Endothelial cell of umbilical vein (primary cell): ENCODE results near the gene GCH1. TPM values are rescaled to one million over a fixed set of nuclear protein-coding genes. Genes with fewer than 3 reads are reported as not detected.

ENCODE experiments used
- BruUV-seq: library from RNA; stranded (reverse); fragments of 400-500 nt; replicated peaks from 2 replicates; lab custom pipeline; 2021; lab: Mats Ljungman, UMichigan
- CTCF ChIA-PET: fragments of 300-600, 350-600 bp; sonication (Branson Sonifier 250); formaldehyde crosslinking; loops from one replicate; lab custom pipeline; 2021; ENCODE audit warnings: antibody characterized with exemption, inconsistent platforms; lab: Charles Lee
- POLR2A ChIA-PET: fragments of 300-600, 350-600 bp; sonication (Branson Sonifier 250); formaldehyde crosslinking; loops from one replicate; lab custom pipeline; 2021; ENCODE audit warnings: antibody characterized with exemption, inconsistent platforms; lab: Charles Lee
- DNase-seq: peaks from one replicate; pipeline ENCODE4 v3.0.0-alpha.2; 2011; ENCODE audit warnings: low read depth, low spot score
- FAIRE-seq: peaks from 2 replicates; lab custom pipeline; 2011; peaks lifted over from hg19 to GRCh38; lab: Jason Lieb, UNC
- H2AFZ ChIP-seq: 2 replicates; pipeline ENCODE4 v1.6.0; 2012; ENCODE audit warnings: low read depth, low read length, control low read depth, inconsistent platforms
- H3K27ac ChIP-seq: 2 replicates; pipeline ENCODE4 v1.5.1; 2011; ENCODE audit warnings: low read depth, mild to moderate bottlenecking, control low read depth, low read length, moderate library complexity; ENCODE audit not compliant: insufficient read depth
- H3K27me3 ChIP-seq, 2 experiments: 2 replicates each; pipeline versions ENCODE4 v1.6.0 to v1.6.1; 2011; ENCODE audit warnings: low read length in 2 of 2, mixed read lengths in 1 of 2; ENCODE audit not compliant: control insufficient read depth in 2 of 2, insufficient read depth in 2 of 2
- H3K36me3 ChIP-seq, 2 experiments: 2 replicates in 1 of 2; 3 replicates in 1 of 2; pipeline ENCODE4 v1.5.1; 2011; ENCODE audit warnings: low read length in 2 of 2, mild to moderate bottlenecking in 1 of 2, moderate library complexity in 1 of 2; ENCODE audit not compliant: control insufficient read depth in 2 of 2, insufficient read depth in 2 of 2; ENCODE audit errors: extremely low read depth in 1 of 2
- H3K4me1 ChIP-seq: 3 replicates; pipeline ENCODE4 v1.5.1; 2011; ENCODE audit warnings: mild to moderate bottlenecking, low read length; ENCODE audit not compliant: control insufficient read depth, insufficient read depth; ENCODE audit errors: extremely low read depth
- H3K4me2 ChIP-seq: 2 replicates; pipeline ENCODE4 v1.6.1; 2011; ENCODE audit warnings: low read length, control low read depth, mixed read lengths; ENCODE audit not compliant: insufficient read depth
- H3K4me3 ChIP-seq, 3 experiments: fragments of 200-600 bp in 1 of 3; sonication (generic), shearing (Covaris generic) in 1 of 3; replicated peaks in 1 of 3; 2 replicates each; pipeline ENCODE4 v1.5.1; 2011 to 2016; ENCODE audit warnings: control low read depth in 3 of 3, low read length in 3 of 3, mild to moderate bottlenecking in 2 of 3, inconsistent platforms in 1 of 3, low read depth in 1 of 3, moderate library complexity in 1 of 3; ENCODE audit not compliant: insufficient read depth in 1 of 3
- H3K79me2 ChIP-seq: 2 replicates; pipeline ENCODE4 v1.6.0; 2012; ENCODE audit warnings: low read length, inconsistent platforms; ENCODE audit not compliant: control insufficient read depth, insufficient read depth
- H3K9ac ChIP-seq: replicated peaks from 2 replicates; pipeline ENCODE3; 2011; ENCODE audit warnings: low read length, control low read depth; ENCODE audit not compliant: insufficient read depth; ENCODE audit errors: extremely low read depth
- H3K9me1 ChIP-seq: replicated peaks from 3 replicates; pipeline ENCODE4 v1.6.0; 2011; ENCODE audit warnings: mild to moderate bottlenecking, low read length; ENCODE audit not compliant: control insufficient read depth, insufficient read depth; ENCODE audit errors: extremely low read depth
- H3K9me3 ChIP-seq: replicated peaks from 2 replicates; pipeline ENCODE4 v1.5.1; 2012; ENCODE audit warnings: low read length, inconsistent platforms; ENCODE audit not compliant: control insufficient read depth, insufficient read depth
- H4K20me1 ChIP-seq: replicated peaks from 2 replicates; pipeline ENCODE3; 2011; ENCODE audit warnings: mild to moderate bottlenecking, low read length; ENCODE audit not compliant: control insufficient read depth, insufficient read depth; ENCODE audit errors: extremely low read depth
- EZH2 ChIP-seq: IDR thresholded peaks from 2 replicates; pipeline ENCODE4 v1.6.1; 2012; ENCODE audit warnings: borderline replicate concordance, low read depth, mild to moderate bottlenecking, moderate library complexity, low read length, inconsistent platforms; ENCODE audit not compliant: severe bottlenecking
- FOS ChIP-seq: IDR thresholded peaks from 2 replicates; pipeline ENCODE4 v1.6.1; 2011; ENCODE audit warnings: mild to moderate bottlenecking, low read length, moderate library complexity, borderline replicate concordance; ENCODE audit not compliant: insufficient read depth
- GATA2 ChIP-seq: IDR thresholded peaks from 2 replicates; pipeline ENCODE4 v1.7.0; 2011; ENCODE audit warnings: low read depth, mild to moderate bottlenecking, moderate library complexity, mixed read lengths, low read length; ENCODE audit not compliant: insufficient read length, insufficient read depth
- MYC ChIP-seq: IDR thresholded peaks from one replicate; pipeline ENCODE4 v1.6.1; 2011; ENCODE audit warnings: mild to moderate bottlenecking, low read depth, low read length
- POLR2AphosphoS5 ChIP-seq: IDR thresholded peaks from 2 replicates; pipeline ENCODE4 v1.6.1; 2012; ENCODE audit warnings: low read depth, mild to moderate bottlenecking, control low read depth, low read length, moderate library complexity; ENCODE audit not compliant: insufficient read depth
- dilution Hi-C: fragments of 300-500 bp; cut with MboI; formaldehyde crosslinking; loops from one replicate; pipeline ENCODE4 v1.15.0; 2019; ENCODE audit warnings: low sequenced_read_pairs; ENCODE audit not compliant: extremely low pct_ligation_motif_present
- intact Hi-C: fragments of 100-400 bp; cut with micrococcal nuclease; formaldehyde crosslinking; loops from one replicate; pipeline ENCODE4 v1.10.0; 2022
- polyA plus RNA-seq, 4 experiments: library from polyadenylated mRNA; depleted of rRNA in 3 of 4; stranded (reverse) in 3 of 4; unstranded in 1 of 4; fragments of >200 nt; gene quantifications; 2 replicates each; pipeline versions ENCODE4 v1.2.1 to v1.2.3, GENCODE V29; 2011 to 2012; ENCODE audit warnings: missing spikeins in 1 of 4
- total RNA-seq: library from RNA; stranded (reverse); gene quantifications from 2 replicates; pipeline ENCODE4 v1.2.3, GENCODE V29; 2021
- TF ChIP-seq, protein P1 (sequence below), 2 donors: IDR thresholded peaks; 1 replicate in 1 of 2; 2 replicates in 1 of 2; pipeline ENCODE4 v1.5.1; 2011; ENCODE audit warnings: low read length in 2 of 2, mild to moderate bottlenecking in 2 of 2, moderate library complexity in 2 of 2, control low read depth in 1 of 2, inconsistent platforms in 1 of 2, low read depth in 1 of 2; ENCODE audit not compliant: insufficient read depth in 1 of 2; ENCODE audit errors: extremely low read depth in 1 of 2

Gene GCH1
- total and polyA plus RNA-seq, 2 donors (not counting 3 experiments of a cell fraction or from before 2014, with no cell fraction given) = 3.6 to 4.6 TPM

- no peak overlapping the region for H3K4me3 ChIP-seq
- H3K36me3 ChIP-seq = no peaks in the 10 kb centered on the region
- H2AFZ ChIP-seq = no peak overlapping the region
- DNase-seq = no peak
- H3K9ac ChIP-seq = no peak overlapping the region
- no peak overlapping the region for H3K4me2 ChIP-seq
- no TSS peak for BruUV-seq
- no peaks in the 10 kb centered on the region for H4K20me1 ChIP-seq
- ChIA-PET CTCF (no interaction called here), POLR2A (no interaction called here)
- H3K79me2 ChIP-seq = no peaks in the 10 kb centered on the region
- dilution Hi-C loops = no loop called here
- H3K9me3 ChIP-seq = no peaks in the 10 kb centered on the region
- no peaks in the 10 kb centered on the region for H3K4me1 ChIP-seq
- no peak overlapping the region for H3K27ac ChIP-seq
- intact Hi-C loops = no loop called here
- TF ChIP-seq GATA2 (no peak), POLR2AphosphoS5 (no peak), EZH2 (no peak), MYC (no peak), FOS (no peak)
- TF ChIP-seq, protein P1, sequence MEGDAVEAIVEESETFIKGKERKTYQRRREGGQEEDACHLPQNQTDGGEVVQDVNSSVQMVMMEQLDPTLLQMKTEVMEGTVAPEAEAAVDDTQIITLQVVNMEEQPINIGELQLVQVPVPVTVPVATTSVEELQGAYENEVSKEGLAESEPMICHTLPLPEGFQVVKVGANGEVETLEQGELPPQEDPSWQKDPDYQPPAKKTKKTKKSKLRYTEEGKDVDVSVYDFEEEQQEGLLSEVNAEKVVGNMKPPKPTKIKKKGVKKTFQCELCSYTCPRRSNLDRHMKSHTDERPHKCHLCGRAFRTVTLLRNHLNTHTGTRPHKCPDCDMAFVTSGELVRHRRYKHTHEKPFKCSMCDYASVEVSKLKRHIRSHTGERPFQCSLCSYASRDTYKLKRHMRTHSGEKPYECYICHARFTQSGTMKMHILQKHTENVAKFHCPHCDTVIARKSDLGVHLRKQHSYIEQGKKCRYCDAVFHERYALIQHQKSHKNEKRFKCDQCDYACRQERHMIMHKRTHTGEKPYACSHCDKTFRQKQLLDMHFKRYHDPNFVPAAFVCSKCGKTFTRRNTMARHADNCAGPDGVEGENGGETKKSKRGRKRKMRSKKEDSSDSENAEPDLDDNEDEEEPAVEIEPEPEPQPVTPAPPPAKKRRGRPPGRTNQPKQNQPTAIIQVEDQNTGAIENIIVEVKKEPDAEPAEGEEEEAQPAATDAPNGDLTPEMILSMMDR (IDR thresholded peaks at IDR 0.05; ENCODE audit: extremely low read depth in 1 of 2, insufficient read depth in 1 of 2, low read depth in 1 of 2, low read length in 2 of 2) = no peak
- FAIRE-seq = no peak
- H3K27me3 ChIP-seq = no peaks in the 10 kb centered on the region
- H3K9me1 ChIP-seq = no peaks in the 10 kb centered on the region
Measured at GRCh38 chr14:54933006-54933405, 30.4 kb upstream of the GCH1 start.
